Measurements from ENCODE around the gene SIAE.

Gene SIAE

GRCh38 chr11:124662106-124662505 lies 11.4 kb downstream of the SIAE start:
- no peak for DNase-seq

DNA sequence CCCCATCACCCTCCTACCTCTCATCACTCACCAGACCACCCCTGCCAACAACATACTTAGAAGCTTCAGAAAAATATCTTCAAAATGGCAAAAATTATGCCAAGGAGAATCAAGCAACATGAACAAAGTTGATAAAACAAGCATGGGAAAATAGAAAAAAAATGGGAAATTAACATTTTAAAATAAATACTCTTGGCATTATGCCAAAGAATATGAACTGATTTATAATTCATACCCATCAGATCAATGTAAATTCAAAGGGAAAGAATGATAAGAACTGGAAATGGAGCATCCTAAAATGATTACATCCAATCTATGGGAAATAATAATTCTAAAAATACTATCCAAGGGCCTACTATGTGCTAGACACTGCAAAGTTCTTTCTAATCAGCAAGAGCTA lies 12.0 kb downstream of the SIAE start:
- DNase-seq: no peak

- DNase-seq: no peak
Measured at GRCh38 chr11:124658986-124659385, 14.6 kb downstream of the SIAE start.

- no peak for DNase-seq
Measured at GRCh38 chr11:124658501-124658900, 15.0 kb downstream of the SIAE start.

- no peak for DNase-seq
Measured at GRCh38 chr11:124657904-124658303, 15.6 kb downstream of the SIAE start.

DNA sequence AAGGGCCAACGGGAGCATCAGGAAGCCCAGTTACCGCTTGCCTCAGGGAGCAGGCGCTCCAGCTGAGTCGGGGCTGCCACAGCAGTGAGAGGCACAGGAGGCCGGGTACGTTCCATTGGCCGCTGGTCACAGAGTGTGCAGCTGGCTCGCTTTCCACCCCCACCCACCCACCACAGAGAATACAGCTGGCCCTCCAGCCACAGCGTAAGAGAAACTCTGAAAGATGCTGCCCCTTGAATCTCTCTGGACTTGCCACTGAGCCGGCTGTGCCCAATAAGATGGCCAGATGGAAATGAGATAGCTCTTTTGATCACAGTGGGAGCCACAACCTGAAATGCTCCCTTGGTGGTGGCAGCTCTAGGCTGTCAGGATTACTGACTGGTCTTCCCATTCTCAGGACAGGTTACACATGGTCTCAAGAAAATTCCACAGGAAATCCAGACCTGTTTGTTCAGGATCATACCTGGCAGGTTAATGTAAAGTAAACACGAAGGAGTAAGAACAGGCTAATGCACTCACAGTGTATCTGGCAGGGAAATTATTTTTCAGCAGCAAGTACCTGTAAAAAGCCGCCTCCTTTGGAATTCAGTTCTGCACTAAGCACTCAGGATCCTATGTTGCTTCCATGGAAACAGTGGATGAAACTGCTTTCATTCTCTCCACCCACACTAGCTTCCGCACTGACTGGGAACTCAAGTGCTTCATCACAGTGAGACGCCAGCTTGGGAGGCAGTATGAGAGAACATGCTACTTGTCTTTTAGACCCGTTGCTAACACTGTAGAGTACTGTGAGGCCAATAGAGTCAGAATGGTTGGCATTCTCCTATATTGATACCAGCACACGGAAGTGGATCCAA lies 16.5 kb downstream of the SIAE start:
- DNase-seq: no peak

- DNase-seq: no peak
Measured at GRCh38 chr11:124648610-124649009, 24.9 kb downstream of the SIAE start.

DNA sequence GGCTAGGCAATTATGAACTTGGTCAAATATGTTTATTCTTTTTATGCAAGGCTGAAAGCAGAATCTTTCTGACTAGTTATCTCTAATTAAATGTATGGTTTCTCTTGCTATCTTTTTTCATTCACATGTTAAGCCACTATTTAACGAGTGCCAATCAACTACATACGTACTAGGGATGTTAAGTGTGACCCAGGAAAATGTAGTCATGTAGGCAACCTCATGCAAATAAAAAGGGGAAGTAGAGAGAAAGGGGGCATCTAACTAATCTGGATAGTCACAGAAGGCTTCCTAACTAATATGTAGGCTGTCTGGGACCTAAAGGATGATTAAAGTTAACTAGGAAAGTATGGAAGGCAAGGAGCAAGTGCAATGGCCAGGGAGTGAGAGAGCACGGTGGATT lies 27.4 kb downstream of the SIAE start:
- DNase-seq: no peak

DNA sequence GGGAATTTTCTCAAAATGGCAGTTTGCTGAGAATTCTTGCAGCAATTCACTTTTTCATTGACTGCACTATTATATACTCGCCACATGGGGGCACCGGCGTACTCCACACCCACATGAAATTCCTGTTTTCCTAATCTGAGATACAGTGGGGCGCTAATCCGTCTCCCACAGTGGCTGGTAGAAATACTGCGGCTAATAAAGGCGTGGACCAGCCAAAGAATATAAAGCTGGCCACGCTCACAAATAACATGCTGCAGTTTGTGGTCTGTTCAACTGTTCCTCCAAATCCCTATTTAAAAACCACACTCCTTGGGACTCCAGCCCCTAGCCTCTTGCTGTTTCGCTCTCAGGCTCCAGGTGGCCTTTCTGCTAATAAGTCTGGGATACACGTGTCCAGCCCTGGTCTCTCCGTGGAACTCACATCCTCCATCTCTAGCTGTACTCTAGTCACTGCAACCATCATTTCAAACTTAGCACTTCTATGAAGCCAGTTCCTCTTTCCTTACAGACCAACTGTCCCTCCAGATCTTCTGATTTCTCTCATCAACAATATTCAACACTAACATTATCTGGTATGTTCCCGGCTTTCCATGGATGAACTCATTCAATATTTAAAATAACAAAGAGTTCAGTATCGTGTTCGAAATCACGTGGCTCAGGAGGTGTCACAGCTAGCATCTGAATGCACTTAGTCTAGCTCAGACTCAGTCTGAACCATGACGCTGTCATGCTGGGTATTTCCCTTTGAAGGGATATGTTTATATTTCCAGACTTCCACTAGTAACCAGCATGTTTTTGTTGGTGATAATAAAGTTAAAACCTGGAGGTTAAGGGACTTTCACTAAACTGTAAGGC lies 28.9 kb downstream of the SIAE start:
- DNase-seq: peak; percentile 47

- peak; percentile 11 for DNase-seq
Measured at GRCh38 chr11:124643605-124644425, 29.7 kb downstream of the SIAE start.

DNA sequence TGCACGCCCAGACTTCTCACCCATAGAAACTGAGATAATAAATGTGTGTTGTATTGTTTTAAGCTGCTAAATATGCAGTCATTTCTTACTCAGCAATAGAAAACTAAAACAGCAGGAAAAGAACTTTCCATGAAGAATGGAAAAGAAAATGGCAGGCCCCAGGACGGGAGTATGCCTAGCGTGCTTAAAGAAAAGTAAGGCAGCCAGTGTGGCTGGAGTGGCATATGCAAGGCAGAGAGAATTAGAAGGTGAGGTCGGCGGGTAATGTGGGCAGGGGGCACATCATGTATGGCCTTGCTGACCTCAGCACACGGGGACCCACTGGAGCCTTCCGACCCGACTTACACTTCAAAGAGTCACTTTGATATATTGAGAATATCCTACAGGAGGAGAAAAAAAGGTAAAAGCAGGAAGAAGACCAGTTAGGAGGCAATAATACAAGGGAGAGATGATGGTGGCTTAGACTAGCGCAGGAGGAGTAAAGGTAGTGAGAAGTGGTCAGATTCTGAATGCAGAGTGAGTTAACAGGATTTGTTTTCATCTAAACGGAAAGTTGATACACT lies 30.4 kb downstream of the SIAE start:
- no peak for DNase-seq

GRCh38 chr11:124642628-124643027 lies 30.9 kb downstream of the SIAE start:
- DNase-seq: no peak

GRCh38 chr11:124640666-124641065 lies 32.9 kb downstream of the SIAE start:
- DNase-seq: no peak

- DNase-seq: no peak
Measured at GRCh38 chr11:124639186-124639585, 34.4 kb downstream of the SIAE start.

- DNase-seq: no peak
Measured at GRCh38 chr11:124638500-124638899, 35.0 kb downstream of the SIAE start.

DNA sequence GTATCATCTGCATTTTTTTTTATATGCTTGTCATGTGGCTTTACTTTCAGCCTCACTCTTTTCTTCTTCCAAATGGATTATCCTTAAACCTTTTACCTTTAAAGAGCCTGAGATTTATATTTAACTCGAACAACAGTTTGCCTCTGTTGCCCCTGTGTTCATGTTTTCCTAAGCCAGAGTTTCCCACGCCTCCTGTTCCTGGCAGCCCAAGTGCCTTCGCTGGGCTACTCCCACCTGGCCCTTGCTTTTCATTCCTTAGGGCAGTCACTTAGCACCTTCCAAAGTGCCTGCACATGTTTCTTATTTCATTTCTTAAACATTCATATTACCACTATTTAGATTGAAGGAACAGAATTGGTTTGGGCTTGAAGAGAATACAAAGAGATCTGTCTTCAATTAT lies 37.6 kb downstream of the SIAE start:
- DNase-seq: no peak

GRCh38 chr11:124633355-124633754 lies 40.2 kb downstream of the SIAE start:
- no peak for DNase-seq

GRCh38 chr11:124629961-124630360 lies 43.6 kb downstream of the SIAE start:
- DNase-seq: no peak

- peak; percentile 31 for DNase-seq
Measured at GRCh38 chr11:124627546-124627945, 46.0 kb downstream of the SIAE start.

DNA sequence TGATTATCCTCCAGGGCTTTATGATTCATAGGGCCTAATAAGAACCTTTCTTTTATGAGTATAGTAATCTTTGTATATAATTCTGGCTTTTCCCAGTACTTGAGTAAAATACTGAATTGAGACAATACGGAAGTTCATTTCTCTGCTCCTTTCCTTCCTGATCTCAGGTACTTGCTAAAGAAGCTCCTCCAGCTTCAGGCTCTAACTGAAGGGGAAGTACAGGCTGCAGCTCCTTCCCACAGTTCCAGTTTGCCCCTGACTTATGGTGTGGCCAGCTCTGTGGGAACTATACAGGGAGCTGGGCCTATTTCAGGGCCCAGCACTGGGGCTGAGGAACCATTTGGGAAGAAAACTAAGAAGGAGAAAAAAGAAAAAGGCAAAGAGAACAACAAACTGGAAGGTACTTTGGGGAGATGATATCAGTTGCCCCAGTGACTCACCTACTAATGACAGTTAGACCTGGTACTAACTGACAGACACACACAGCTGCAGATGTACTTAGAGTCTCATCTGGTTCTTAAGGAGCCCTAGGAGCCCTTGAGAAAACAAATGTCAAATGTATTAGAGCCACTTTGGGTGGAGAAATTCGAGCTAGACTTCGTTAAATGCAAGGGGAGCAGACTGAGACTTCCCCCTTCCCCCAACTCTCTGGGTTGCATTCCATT lies 47.9 kb downstream of the SIAE start:
- DNase-seq: no peak

GRCh38 chr11:124623861-124624525 lies 49.5 kb downstream of the SIAE start:
- DNase-seq: no peak
